Transverse colon (tissue), 3 donors: Measurements from ENCODE around the gene CIZ1.

ENCODE experiments used
- CTCF ChIP-seq, 5 experiments: fragments of 200-600 bp in 3 of 5; fragments of 450-650 bp in 2 of 5; sonication (generic) in 3 of 5; IDR thresholded peaks; 1 replicate in 2 of 5; 2 replicates in 3 of 5; pipeline ENCODE4 v1.5.1; 2016 to 2017; ENCODE audit warnings: antibody characterized with exemption in 5 of 5, inconsistent platforms in 3 of 5, mild to moderate bottlenecking in 2 of 5, moderate library complexity in 1 of 5
- EP300 ChIP-seq: sonication (generic); formaldehyde crosslinking; IDR thresholded peaks from one replicate; pipeline ENCODE4 v1.6.1; 2017; ENCODE audit warnings: antibody characterized with exemption, low read depth
- POLR2A ChIP-seq: fragments of 450-650 bp; IDR thresholded peaks from one replicate; pipeline ENCODE4 v1.6.1; 2016; ENCODE audit warnings: antibody characterized with exemption, mild to moderate bottlenecking, moderate library complexity

- TF ChIP-seq EP300 = no peak
- no peak for TF ChIP-seq POLR2A
- no peak for TF ChIP-seq CTCF (IDR thresholded peaks at IDR 0.05)
Observed at GRCh38 chr9:128218172-128218517, 26.8 kb upstream of the CIZ1 start.
